ENCODE measurements around the gene KIF9.

DNA sequence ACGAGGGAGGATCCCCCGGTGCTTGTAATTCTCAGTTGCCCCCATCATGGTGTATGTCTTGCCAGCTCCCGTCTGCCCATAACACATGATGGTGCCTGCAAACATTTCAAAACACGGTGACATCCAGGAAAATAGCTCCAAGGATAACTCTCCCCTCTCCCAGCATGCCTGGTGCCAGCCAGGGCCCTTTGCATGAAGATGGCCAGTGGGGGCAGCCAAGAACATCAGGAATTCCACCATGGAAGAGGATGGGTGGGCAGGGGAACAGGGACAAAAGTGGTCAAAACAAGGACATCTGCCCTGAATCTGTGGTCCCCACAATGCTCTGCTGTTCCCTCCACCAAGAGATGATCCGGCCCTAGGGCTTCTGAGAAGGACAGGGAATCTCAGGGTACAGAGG lies 9.0 kb downstream of the KIF9 start:
- TF ChIP-seq CTCF (IDR thresholded peaks at IDR 0.05): no peak
- no peak for TF ChIP-seq POLR2A (IDR thresholded peaks at IDR 0.05)

Measured in esophagus squamous epithelium (tissue), 4 donors.